Measurements from ENCODE around the gene YTHDF2. TPM values are rescaled to one million over a fixed set of nuclear protein-coding genes. Genes with fewer than 3 reads are reported as not detected.

Gene YTHDF2
- total RNA-seq, 1 donor from 2014 or later = 32.1 TPM

- no peak for TF ChIP-seq CTCF (IDR thresholded peaks at IDR 0.05; ENCODE audit: borderline replicate concordance)
- Histone ChIP-seq H3K4me3 (no peak overlapping the region), H3K9me3 (replicated peaks) (no peaks in the 10 kb centered on the region), H3K4me1 (no peaks in the 10 kb centered on the region), H3K36me3 (no peaks in the 10 kb centered on the region), H3K27ac (replicated peaks) (no peak overlapping the region), H3K27me3 (ENCODE audit: low read depth) (peaks cover 23% of the 10 kb centered on the region)
- no peak for DNase-seq
- intact Hi-C loops (cut with micrococcal nuclease) = no loop called here
These were observed 66.9 kb downstream of the YTHDF2 start for GRCh38 chr1:28803662-28804061.

- no peak for DNase-seq
- Histone ChIP-seq H3K4me1 (no peaks in the 10 kb centered on the region), H3K9me3 (replicated peaks) (no peaks in the 10 kb centered on the region), H3K4me3 (no peak overlapping the region), H3K36me3 (no peaks in the 10 kb centered on the region), H3K27ac (replicated peaks) (no peak overlapping the region), H3K27me3 (ENCODE audit: low read depth) (peaks cover 27% of the 10 kb centered on the region)
- TF ChIP-seq CTCF (IDR thresholded peaks at IDR 0.05; ENCODE audit: borderline replicate concordance) = no peak
- intact Hi-C loops (cut with micrococcal nuclease) = no loop called here
These were observed 67.3 kb downstream of the YTHDF2 start for GRCh38 chr1:28804071-28804470.

- Histone ChIP-seq H3K36me3 (no peaks in the 10 kb centered on the region), H3K27me3 (ENCODE audit: low read depth) (peaks cover 57% of the 10 kb centered on the region), H3K27ac (replicated peaks) (no peak overlapping the region), H3K4me1 (no peaks in the 10 kb centered on the region), H3K4me3 (no peak overlapping the region), H3K9me3 (replicated peaks) (no peaks in the 10 kb centered on the region)
- TF ChIP-seq CTCF (IDR thresholded peaks at IDR 0.05; ENCODE audit: borderline replicate concordance) = no peak
- no peak for DNase-seq
- intact Hi-C loops (cut with micrococcal nuclease) = no loop called here
These were observed 70.3 kb downstream of the YTHDF2 start for GRCh38 chr1:28807046-28807445.

DNA sequence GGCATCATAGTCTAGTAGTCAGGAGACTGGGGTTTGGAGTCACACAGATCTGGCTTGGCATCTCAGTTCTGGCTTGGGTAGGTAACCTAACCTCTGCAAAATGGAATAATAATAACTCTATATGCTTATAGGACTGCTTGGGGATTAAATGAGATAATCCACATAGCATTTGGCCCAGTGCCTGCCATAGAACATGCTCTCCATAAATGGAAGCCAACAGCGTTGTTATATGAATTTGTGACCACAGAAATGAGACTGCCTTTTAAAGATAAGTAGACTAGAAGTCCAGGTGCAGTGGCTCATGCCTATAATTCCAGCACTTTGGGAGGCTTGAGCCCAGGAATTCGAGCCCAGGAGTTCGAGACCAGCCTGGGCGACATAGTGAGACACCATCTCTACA is 71.2 kb downstream of the YTHDF2 start:
- Histone ChIP-seq H3K27me3 (ENCODE audit: low read depth) (peaks cover 66% of the 10 kb centered on the region), H3K9me3 (replicated peaks) (no peaks in the 10 kb centered on the region), H3K4me3 (no peak overlapping the region), H3K27ac (replicated peaks) (no peak overlapping the region), H3K36me3 (no peaks in the 10 kb centered on the region), H3K4me1 (no peaks in the 10 kb centered on the region)
- intact Hi-C loops (cut with micrococcal nuclease) = no loop called here
- DNase-seq = no peak
- TF ChIP-seq CTCF (IDR thresholded peaks at IDR 0.05; ENCODE audit: borderline replicate concordance) = no peak

DNA sequence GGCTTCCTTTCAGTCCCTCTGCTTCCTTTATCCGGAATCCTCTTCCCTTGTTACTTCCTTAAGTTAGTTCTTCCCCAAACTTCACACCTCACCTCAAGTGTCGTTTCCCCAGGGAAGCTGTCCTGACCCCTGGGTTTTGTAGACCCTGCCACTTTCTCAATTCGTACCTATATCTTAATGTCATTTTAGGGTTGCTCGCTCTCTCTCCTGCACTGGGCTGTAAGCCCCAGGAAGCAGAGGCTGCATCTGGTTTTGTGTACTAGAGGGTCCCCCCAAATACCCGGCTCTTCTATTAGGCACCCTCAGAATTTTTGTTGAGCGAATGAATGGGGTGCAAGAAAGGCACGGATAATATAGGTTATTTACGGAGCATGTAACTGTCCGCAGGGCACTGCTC is 74.6 kb downstream of the YTHDF2 start:
- peaks cover 93% of the 10 kb centered on the region for H3K27me3 ChIP-seq (ENCODE audit: low read depth)
- TF ChIP-seq CTCF (IDR thresholded peaks at IDR 0.05; ENCODE audit: borderline replicate concordance) = no peak
- no peaks in the 10 kb centered on the region for H3K4me1 ChIP-seq
- no peak overlapping the region for H3K4me3 ChIP-seq
- H3K9me3 ChIP-seq (replicated peaks) = no peaks in the 10 kb centered on the region
- no peak overlapping the region for H3K27ac ChIP-seq (replicated peaks)
- intact Hi-C loops (cut with micrococcal nuclease) = no loop called here
- DNase-seq = no peak
- H3K36me3 ChIP-seq = no peaks in the 10 kb centered on the region
